HFF-Myc (cell line): ENCODE results near the gene MUC2.

Source experiments
- DNase-seq: peaks from one replicate; pipeline ENCODE4 v3.0.0-alpha.2; 2011; ENCODE audit warnings: low read depth; ENCODE audit errors: extremely low read depth
- H3K4me3 ChIP-seq: replicated peaks from 2 replicates; pipeline ENCODE4 v1.5.1; 2011; ENCODE audit warnings: low read depth, mild to moderate bottlenecking, control low read depth, low read length
- CTCF ChIP-seq: IDR thresholded peaks from 2 replicates; pipeline ENCODE4 v1.5.1; 2012; ENCODE audit warnings: mild to moderate bottlenecking, low read depth, low read length, control low read depth; ENCODE audit errors: missing control alignments

Gene MUC2

DNA sequence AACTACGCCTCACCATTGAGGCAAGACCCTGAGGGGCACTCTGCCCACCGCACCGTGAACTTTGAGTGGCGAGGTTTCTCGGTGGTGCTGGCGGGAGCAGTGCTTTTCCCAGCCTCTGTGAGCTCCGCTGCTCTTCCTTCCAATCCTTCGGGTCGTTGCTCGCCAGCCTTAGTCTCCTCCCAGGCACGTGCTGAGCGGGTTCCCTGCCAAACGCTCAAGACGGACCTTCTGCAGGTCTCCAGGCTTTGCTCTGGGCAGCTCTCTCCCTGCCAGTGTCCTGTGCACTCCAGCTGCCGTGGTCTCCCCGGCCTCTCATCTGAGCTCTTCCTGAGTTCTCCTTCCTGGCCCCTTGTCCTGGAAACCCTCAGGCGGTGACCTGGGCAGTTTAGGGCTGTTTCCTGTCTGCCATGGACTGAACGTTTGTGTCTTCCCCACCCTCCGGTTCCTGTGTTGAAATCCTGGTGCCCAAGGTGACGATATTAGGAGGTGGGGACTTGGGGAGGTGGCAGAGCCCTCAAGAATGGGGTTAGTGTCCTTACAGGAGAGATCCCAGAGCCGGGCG is 27.0 kb upstream of the MUC2 start:
- no peak for TF ChIP-seq CTCF
- no peak for DNase-seq
- H3K4me3 ChIP-seq, result no peak overlapping the region

DNA sequence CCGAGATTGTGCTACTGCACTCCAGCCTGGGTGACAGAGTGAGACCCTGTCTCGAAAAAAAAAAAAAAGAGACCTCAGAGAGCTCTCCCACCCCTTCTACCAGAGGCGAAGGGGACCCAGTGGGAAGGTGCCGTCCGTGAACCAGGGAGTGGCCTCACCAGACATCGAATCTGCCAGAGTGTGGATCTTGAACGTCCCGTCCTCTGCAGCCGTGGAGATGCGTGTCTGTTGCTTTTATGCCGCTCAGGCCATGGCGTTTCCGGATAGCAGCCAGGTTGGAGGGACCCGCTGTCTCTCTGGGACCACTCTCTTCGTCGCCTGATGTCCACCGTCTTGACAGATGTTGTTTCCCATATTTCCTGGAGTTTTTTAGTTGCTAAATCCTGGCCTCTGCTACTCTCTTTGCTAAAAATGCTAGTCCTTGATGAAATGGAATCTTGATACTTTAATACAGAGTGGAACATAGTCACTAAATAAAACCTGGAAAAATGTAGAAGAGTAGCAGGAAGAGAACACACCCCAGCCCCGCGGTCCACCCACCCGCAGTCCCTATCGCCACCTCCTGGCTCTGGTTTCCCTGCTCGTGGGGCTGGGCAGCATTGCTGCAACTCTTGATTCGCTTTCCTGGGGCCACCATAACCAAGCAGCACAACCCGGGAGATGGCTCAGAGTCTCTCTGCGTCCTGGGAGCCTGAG is 26.2 kb upstream of the MUC2 start:
- TF ChIP-seq CTCF, result no peak
- no peak overlapping the region for H3K4me3 ChIP-seq
- no peak for DNase-seq

- H3K4me3 ChIP-seq, result no peak overlapping the region
- no peak for TF ChIP-seq CTCF
- no peak for DNase-seq
These were observed 25.6 kb upstream of the MUC2 start for GRCh38 chr11:1049071-1049405.

DNA sequence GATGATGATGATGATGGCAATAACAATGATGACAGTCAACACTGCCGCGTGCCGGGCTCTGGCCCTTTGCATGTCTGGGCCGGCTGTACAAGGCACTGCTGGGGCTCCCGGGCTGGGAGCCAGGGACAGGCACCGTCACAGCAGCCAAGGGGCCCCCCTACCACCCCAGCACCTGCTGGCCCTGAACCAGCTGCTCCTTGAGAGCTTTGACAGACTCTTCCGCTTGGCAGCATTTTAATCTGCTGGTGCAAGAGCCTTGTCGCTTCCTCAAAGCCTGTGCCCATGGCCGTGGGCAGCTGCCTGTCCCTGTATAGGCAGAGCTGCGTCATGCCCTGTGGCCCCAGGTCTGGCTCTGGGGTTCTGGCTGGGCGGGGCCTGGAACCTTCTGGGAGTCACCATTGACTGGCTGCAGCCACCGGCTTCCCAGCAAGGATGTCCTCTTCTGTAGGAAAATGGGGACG is 25.2 kb upstream of the MUC2 start:
- TF ChIP-seq CTCF, result no peak
- no peak overlapping the region for H3K4me3 ChIP-seq
- no peak for DNase-seq

DNA sequence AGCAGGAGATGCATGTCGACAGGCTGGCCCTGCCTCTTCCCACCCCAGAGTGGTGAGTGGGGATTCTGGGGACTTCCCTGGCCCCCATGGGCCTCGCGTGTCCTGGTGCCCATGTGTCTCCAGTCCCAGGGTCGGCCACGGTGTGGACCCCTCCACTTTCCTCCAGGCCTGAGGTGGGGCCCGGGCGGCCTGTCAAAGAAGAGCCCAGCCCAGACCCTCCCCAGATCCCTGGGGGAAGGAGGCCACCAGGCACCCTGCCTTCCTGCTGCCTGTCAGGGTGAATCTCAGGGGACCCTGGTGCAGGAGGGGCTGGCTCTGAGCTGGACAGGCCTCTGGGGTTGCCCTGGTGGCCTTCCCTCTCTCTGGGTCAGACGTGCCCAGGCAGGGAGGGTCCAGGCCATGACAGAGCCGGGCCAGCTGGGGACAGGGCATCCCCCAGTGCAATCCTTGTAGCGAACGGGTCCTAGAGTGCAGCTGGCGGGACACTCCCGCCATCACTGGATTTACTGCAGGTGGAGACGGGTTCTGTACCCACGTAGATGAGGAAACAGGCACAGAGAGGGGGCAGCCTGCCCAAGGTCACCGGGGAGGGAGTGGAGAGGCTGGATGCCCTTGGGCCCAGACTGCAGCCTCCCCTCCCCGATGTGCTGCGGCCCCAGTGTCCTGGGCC is 24.6 kb upstream of the MUC2 start:
- no peak overlapping the region for H3K4me3 ChIP-seq
- DNase-seq, result no peak
- no peak for TF ChIP-seq CTCF

- no peak overlapping the region for H3K4me3 ChIP-seq
- DNase-seq, result peak; percentile 12
- peak; percentile 87 for TF ChIP-seq CTCF
These were observed 23.9 kb upstream of the MUC2 start for GRCh38 chr11:1050581-1051355.
